Gastrocnemius medialis (tissue), 4 donors: Measurements from ENCODE around the gene AP2B1.

Experiments used
- POLR2A ChIP-seq, 2 donors: fragments of 450-650 bp; IDR thresholded peaks; one replicate each; pipeline ENCODE4 v1.6.1; 2017; ENCODE audit warnings: antibody characterized with exemption in 2 of 2, mild to moderate bottlenecking in 2 of 2, moderate library complexity in 2 of 2
- TF ChIP-seq, protein P1 (sequence below), 5 experiments: fragments of 450-650 bp in 3 of 5; fragments of 200-600 bp in 2 of 5; sonication (generic) in 2 of 5; IDR thresholded peaks in 4 of 5; conservative IDR thresholded peaks in 1 of 5; 1 replicate in 4 of 5; 2 replicates in 1 of 5; pipeline ENCODE4 v1.5.1; 2016 to 2019; ENCODE audit warnings: antibody characterized with exemption in 5 of 5, mild to moderate bottlenecking in 3 of 5, moderate library complexity in 3 of 5

- TF ChIP-seq, protein P1, sequence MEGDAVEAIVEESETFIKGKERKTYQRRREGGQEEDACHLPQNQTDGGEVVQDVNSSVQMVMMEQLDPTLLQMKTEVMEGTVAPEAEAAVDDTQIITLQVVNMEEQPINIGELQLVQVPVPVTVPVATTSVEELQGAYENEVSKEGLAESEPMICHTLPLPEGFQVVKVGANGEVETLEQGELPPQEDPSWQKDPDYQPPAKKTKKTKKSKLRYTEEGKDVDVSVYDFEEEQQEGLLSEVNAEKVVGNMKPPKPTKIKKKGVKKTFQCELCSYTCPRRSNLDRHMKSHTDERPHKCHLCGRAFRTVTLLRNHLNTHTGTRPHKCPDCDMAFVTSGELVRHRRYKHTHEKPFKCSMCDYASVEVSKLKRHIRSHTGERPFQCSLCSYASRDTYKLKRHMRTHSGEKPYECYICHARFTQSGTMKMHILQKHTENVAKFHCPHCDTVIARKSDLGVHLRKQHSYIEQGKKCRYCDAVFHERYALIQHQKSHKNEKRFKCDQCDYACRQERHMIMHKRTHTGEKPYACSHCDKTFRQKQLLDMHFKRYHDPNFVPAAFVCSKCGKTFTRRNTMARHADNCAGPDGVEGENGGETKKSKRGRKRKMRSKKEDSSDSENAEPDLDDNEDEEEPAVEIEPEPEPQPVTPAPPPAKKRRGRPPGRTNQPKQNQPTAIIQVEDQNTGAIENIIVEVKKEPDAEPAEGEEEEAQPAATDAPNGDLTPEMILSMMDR (IDR thresholded peaks at IDR 0.05 in 4 of 5, conservative IDR thresholded peaks at IDR 0.05 in 1 of 5): no peak
- TF ChIP-seq POLR2A (IDR thresholded peaks at IDR 0.05): no peak
These were observed 31.4 kb upstream of the AP2B1 start for GRCh38 chr17:35555691-35556090.
